HG02678 (cell line): ENCODE measurements around the gene CCT4.
"Not testable (repeated sequence)": the region's sequence is repeated elsewhere in the genome, so short reads cannot be mapped to it uniquely, and the experiment has no call there.

ENCODE experiments used
- ATAC-seq: cut with Tn5 transposase; IDR thresholded peaks from one replicate; pipeline ENCODE4 v1.9.1; 2021; ENCODE audit warnings: mild to moderate bottlenecking, moderate library complexity; ENCODE audit not compliant: unreplicated experiment

The CCT4 gene

GRCh38 chr2:61879351-61879750, 9.1 kb downstream of the CCT4 start:
- ATAC-seq: not testable (repeated sequence)

- no peak for ATAC-seq
Measured at GRCh38 chr2:61878761-61879160, 9.7 kb downstream of the CCT4 start.

GRCh38 chr2:61877571-61878245, 10.7 kb downstream of the CCT4 start:
- ATAC-seq: no peak

GRCh38 chr2:61876400-61876799, 12.1 kb downstream of the CCT4 start:
- ATAC-seq: no peak

- ATAC-seq: not testable (repeated sequence)
Measured at GRCh38 chr2:61866482-61867089, 21.9 kb downstream of the CCT4 start.

GRCh38 chr2:61862085-61862484, 26.4 kb downstream of the CCT4 start:
- ATAC-seq: no peak

GRCh38 chr2:61857224-61857623, 31.2 kb downstream of the CCT4 start:
- ATAC-seq: no peak

GRCh38 chr2:61855318-61855613, 33.2 kb downstream of the CCT4 start:
- no peak for ATAC-seq

- ATAC-seq: peak; percentile 90
Measured at GRCh38 chr2:61854564-61855317, 33.7 kb downstream of the CCT4 start.

- peak; percentile 79 for ATAC-seq
Measured at GRCh38 chr2:61853847-61854563, 34.5 kb downstream of the CCT4 start, which contains the start of gene FAM161A. FAM161A (minus strand) TSS chr2:61854060; CDS start chr2:61854041, 19 bp downstream.

GRCh38 chr2:61853086-61853846, 35.2 kb downstream of the CCT4 start:
- ATAC-seq: peak; percentile 59

- ATAC-seq: not testable (repeated sequence)
Measured at GRCh38 chr2:61851270-61851669, 37.2 kb downstream of the CCT4 start.

- ATAC-seq: no peak
Measured at GRCh38 chr2:61845320-61845719, 43.1 kb downstream of the CCT4 start.

GRCh38 chr2:61841286-61841685, 47.2 kb downstream of the CCT4 start:
- ATAC-seq: no peak

GRCh38 chr2:61834893-61835292, 53.6 kb downstream of the CCT4 start:
- ATAC-seq: no peak

- no peak for ATAC-seq
Measured at GRCh38 chr2:61833971-61834370, 54.5 kb downstream of the CCT4 start.

GRCh38 chr2:61832183-61832841, 56.1 kb downstream of the CCT4 start:
- no peak for ATAC-seq

GRCh38 chr2:61822255-61822654, 66.2 kb downstream of the CCT4 start:
- no peak for ATAC-seq
